H9 (cell line): ENCODE data around the gene PTPMT1. TPM values are rescaled to one million over a fixed set of nuclear protein-coding genes. Genes with fewer than 3 reads are reported as not detected.

Experiments
- DNase-seq: peaks from one replicate; pipeline ENCODE4 v3.0.0-alpha.2; 2017
- H2AFZ ChIP-seq: one replicate; pipeline ENCODE4 v1.6.1; 2013; ENCODE audit warnings: mild to moderate bottlenecking, low read length, control low read depth, moderate library complexity
- H2AK5ac ChIP-seq: 2 replicates; pipeline ENCODE4 v1.6.1; 2013; ENCODE audit warnings: low read length, control low read depth, mixed read lengths; ENCODE audit not compliant: insufficient read length
- H2BK120ac ChIP-seq: one replicate; pipeline ENCODE4 v1.6.1; 2013; ENCODE audit warnings: low read depth, mild to moderate bottlenecking, low read length, control low read depth, inconsistent platforms; ENCODE audit not compliant: poor library complexity, severe bottlenecking
- H2BK12ac ChIP-seq: 2 replicates; pipeline ENCODE4 v1.6.1; 2013; ENCODE audit warnings: low read length, control low read depth, mixed read lengths, low read depth; ENCODE audit not compliant: insufficient read length
- H2BK15ac ChIP-seq: 2 replicates; pipeline ENCODE4 v1.6.1; 2013; ENCODE audit warnings: low read depth, low read length, control low read depth
- H2BK20ac ChIP-seq: one replicate; pipeline ENCODE4 v1.6.1; 2013; ENCODE audit warnings: low read depth, mild to moderate bottlenecking, low read length, control low read depth, inconsistent platforms; ENCODE audit not compliant: poor library complexity, severe bottlenecking
- H2BK5ac ChIP-seq: 2 replicates; pipeline ENCODE4 v1.6.1; 2013; ENCODE audit warnings: low read length, control low read depth, mixed read lengths; ENCODE audit not compliant: insufficient read length
- H3K14ac ChIP-seq: 2 replicates; pipeline ENCODE4 v1.6.1; 2013; ENCODE audit warnings: low read length, control low read depth; ENCODE audit not compliant: insufficient read depth
- H3K18ac ChIP-seq: 2 replicates; pipeline ENCODE4 v1.6.1; 2013; ENCODE audit warnings: low read depth, mild to moderate bottlenecking, mixed read lengths, low read length, control low read depth; ENCODE audit not compliant: insufficient read length
- H3K23ac ChIP-seq: 2 replicates; pipeline ENCODE4 v1.6.1; 2013; ENCODE audit warnings: low read length, control low read depth, mixed read lengths, low read depth; ENCODE audit not compliant: insufficient read length
- H3K23me2 ChIP-seq: 2 replicates; pipeline ENCODE4 v1.6.1; 2013; ENCODE audit warnings: low read depth, mild to moderate bottlenecking, mixed read lengths, low read length, control low read depth; ENCODE audit not compliant: insufficient read length, poor library complexity, severe bottlenecking
- H3K27ac ChIP-seq: 2 replicates; pipeline ENCODE4 v1.5.1; 2013; ENCODE audit warnings: low read length, control low read depth, mixed read lengths, low read depth; ENCODE audit not compliant: insufficient read length
- H3K27me3 ChIP-seq: 2 replicates; pipeline ENCODE4 v1.6.1; 2013; ENCODE audit warnings: low read length, control low read depth, inconsistent platforms; ENCODE audit not compliant: insufficient read depth
- H3K4ac ChIP-seq: 2 replicates; pipeline ENCODE4 v1.6.1; 2013; ENCODE audit warnings: low read depth, mild to moderate bottlenecking, control low read depth, inconsistent platforms, low read length, moderate library complexity
- H3K4me1 ChIP-seq: 2 replicates; pipeline ENCODE4 v1.6.1; 2013; ENCODE audit warnings: low read length, control low read depth, inconsistent platforms; ENCODE audit not compliant: insufficient read depth
- H3K4me2 ChIP-seq: 2 replicates; pipeline ENCODE4 v1.6.1; 2013; ENCODE audit warnings: low read length, control low read depth, mixed read lengths; ENCODE audit not compliant: insufficient read length, insufficient read depth
- H3K56ac ChIP-seq: 2 replicates; pipeline ENCODE4 v1.6.1; 2013; ENCODE audit warnings: low read depth, mild to moderate bottlenecking, mixed read lengths, low read length, control low read depth; ENCODE audit not compliant: insufficient read length
- H3K79me1 ChIP-seq: 2 replicates; pipeline ENCODE4 v1.6.1; 2013; ENCODE audit warnings: low read depth, mild to moderate bottlenecking, moderate library complexity, low read length, control low read depth, inconsistent platforms; ENCODE audit not compliant: insufficient read depth, poor library complexity, severe bottlenecking
- H3K79me2 ChIP-seq: 2 replicates; pipeline ENCODE4 v1.6.1; 2013; ENCODE audit warnings: low read length, control low read depth, inconsistent platforms; ENCODE audit not compliant: insufficient read depth
- H3K9ac ChIP-seq: 2 replicates; pipeline ENCODE4 v1.6.1; 2013; ENCODE audit warnings: low read length, control low read depth, mixed read lengths; ENCODE audit not compliant: insufficient read length; ENCODE audit errors: extremely low read depth
- H3K9me3 ChIP-seq: one replicate; pipeline ENCODE4 v1.6.1; 2013; ENCODE audit warnings: low read depth, low read length, inconsistent platforms; ENCODE audit not compliant: control insufficient read depth
- H3T11ph ChIP-seq: one replicate; pipeline ENCODE4 v1.6.1; 2013; ENCODE audit warnings: mild to moderate bottlenecking, low read length, control low read depth, inconsistent platforms
- H4K20me1 ChIP-seq: one replicate; pipeline ENCODE4 v1.6.1; 2013; ENCODE audit not compliant: control insufficient read depth, insufficient read length, insufficient read depth
- H4K5ac ChIP-seq: 2 replicates; pipeline ENCODE4 v1.6.1; 2013; ENCODE audit warnings: low read depth, mild to moderate bottlenecking, mixed read lengths, low read length, control low read depth; ENCODE audit not compliant: insufficient read length
- H4K8ac ChIP-seq: replicated peaks from 2 replicates; pipeline ENCODE4 v1.6.1; 2013; ENCODE audit warnings: low read length, control low read depth, mixed read lengths, low read depth; ENCODE audit not compliant: insufficient read length
- H4K91ac ChIP-seq: 2 replicates; pipeline ENCODE4 v1.6.1; 2013; ENCODE audit warnings: low read depth, mild to moderate bottlenecking, moderate library complexity, mixed read lengths, low read length, control low read depth; ENCODE audit not compliant: insufficient read length
- H3K27ac Mint-ChIP-seq, 3 experiments: 2 replicates in 2 of 3; 3 replicates in 1 of 3; pipeline ENCODE4 v1.8.0; 2020 to 2021; ENCODE audit warnings: mixed read lengths in 3 of 3, mild to moderate bottlenecking in 1 of 3, moderate library complexity in 1 of 3
- H3K27me3 Mint-ChIP-seq: 2 replicates; pipeline ENCODE4 v1.8.0; 2021; ENCODE audit warnings: low read depth, mild to moderate bottlenecking, moderate library complexity, mixed read lengths
- H3K36me3 Mint-ChIP-seq, 3 experiments: 2 replicates in 2 of 3; 3 replicates in 1 of 3; pipeline ENCODE4 v1.8.0; 2020 to 2021; ENCODE audit warnings: low read depth in 3 of 3, mixed read lengths in 3 of 3; ENCODE audit not compliant: insufficient read depth in 1 of 3
- H3K4me1 Mint-ChIP-seq, 2 experiments: 2 replicates each; pipeline ENCODE4 v1.8.0; 2020; ENCODE audit warnings: mixed read lengths in 2 of 2
- H3K4me3 Mint-ChIP-seq, 2 experiments: 2 replicates in 1 of 2; 3 replicates in 1 of 2; pipeline ENCODE4 v1.8.0; 2020 to 2021; ENCODE audit warnings: mild to moderate bottlenecking in 2 of 2, mixed read lengths in 2 of 2, moderate library complexity in 1 of 2
- H3K9me3 Mint-ChIP-seq, 2 experiments: 2 replicates in 1 of 2; 3 replicates in 1 of 2; pipeline ENCODE4 v1.8.0; 2020; ENCODE audit warnings: mild to moderate bottlenecking in 2 of 2, mixed read lengths in 2 of 2, moderate library complexity in 1 of 2
- WGBS: extraction: QIAGEN DNeasy Blood & Tissue Kit; methylation state at CpG from one replicate; pipeline ENCODE4 v1.1.7; 2013; ENCODE audit warnings: missing lambda C conversion rate, low lambda C conversion rate, mixed read lengths; ENCODE audit not compliant: insufficient read length; ENCODE audit errors: extremely low coverage; 5-methylcytosine and 5-hydroxymethylcytosine counted together
- total RNA-seq: library from RNA; stranded (reverse); gene quantifications from 2 replicates; pipeline ENCODE4 v1.2.1, GENCODE V29; 2021
- TF ChIP-seq, protein P1 (sequence below): fragments of 200-600 bp; sonication (generic); conservative IDR thresholded peaks from 3 replicates; pipeline ENCODE4 v1.8.0; 2021; ENCODE audit warnings: antibody characterized with exemption, mild to moderate bottlenecking

Gene PTPMT1
- total RNA-seq, 1 experiment from 2014 or later, result 72.9 TPM

DNA sequence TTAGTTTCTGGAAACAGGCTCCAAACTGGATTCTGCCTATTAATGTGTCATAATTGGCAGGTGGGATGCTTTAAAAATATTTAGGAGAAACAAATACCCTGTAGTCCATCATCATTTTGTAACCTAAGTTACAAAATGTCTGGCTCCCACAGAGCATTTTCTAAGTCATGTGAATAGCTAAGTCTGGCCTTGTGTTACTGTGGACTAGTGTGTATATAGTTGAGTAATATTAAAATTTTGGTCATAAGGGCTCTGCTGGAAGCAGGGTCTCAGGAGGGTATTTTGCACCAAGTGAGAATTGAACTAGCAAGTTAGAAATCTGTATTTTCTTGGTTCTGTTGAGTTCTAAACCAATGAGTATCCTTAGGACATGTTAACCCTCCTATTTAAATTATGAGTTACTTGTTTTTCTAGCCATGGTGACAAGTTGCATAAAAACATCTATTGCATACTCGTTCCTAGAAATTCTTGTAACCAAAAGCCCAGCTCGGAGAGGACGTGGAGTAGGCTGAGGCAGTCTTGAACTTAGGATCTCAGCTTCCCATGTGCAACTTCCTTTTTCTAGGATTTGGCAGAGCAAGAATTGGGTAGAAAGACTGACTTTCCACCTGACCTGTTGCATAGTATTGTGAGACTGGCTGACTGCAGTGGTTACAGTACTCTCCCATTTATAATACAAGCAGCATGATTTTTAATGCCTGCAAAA, 5.4 kb downstream of the PTPMT1 start:
- no peak overlapping the region for H4K5ac ChIP-seq
- H3T11ph ChIP-seq, result no peak overlapping the region
- H3K56ac ChIP-seq, result no peak overlapping the region
- H3K9ac ChIP-seq, result no peak overlapping the region
- no peak overlapping the region for H3K4me3 Mint-ChIP-seq
- H4K8ac ChIP-seq, result no peak overlapping the region
- no peak overlapping the region for H3K4me2 ChIP-seq
- no peak overlapping the region for H2AFZ ChIP-seq
- H3K36me3 Mint-ChIP-seq, result peaks cover 18 to 71% (median 62%) of the 10 kb centered on the region in 3 experiments
- H2BK12ac ChIP-seq, result no peak overlapping the region
- no peaks in the 10 kb centered on the region for H3K23me2 ChIP-seq
- H2BK5ac ChIP-seq, result no peak overlapping the region
- DNase-seq, result no peak
- H2AK5ac ChIP-seq, result no peak overlapping the region
- no peak overlapping the region for H3K14ac ChIP-seq
- H2BK15ac ChIP-seq, result no peak overlapping the region
- no peaks in the 10 kb centered on the region for H3K9me3 ChIP-seq
- H3K79me2 ChIP-seq, result no peaks in the 10 kb centered on the region; the same call in 1 of the 2 replicates
- WGBS, result no CpG with 5 or more reads among the region's 3 CpGs
- peaks cover 5 to 6% of the 10 kb centered on the region in 2 experiments; a peak in 3 of 4 replicates for H3K4me1 Mint-ChIP-seq
- H3K27me3 Mint-ChIP-seq, result no peaks in the 10 kb centered on the region
- no peak overlapping the region for H3K23ac ChIP-seq
- H4K91ac ChIP-seq, result no peak overlapping the region
- TF ChIP-seq, protein P1, sequence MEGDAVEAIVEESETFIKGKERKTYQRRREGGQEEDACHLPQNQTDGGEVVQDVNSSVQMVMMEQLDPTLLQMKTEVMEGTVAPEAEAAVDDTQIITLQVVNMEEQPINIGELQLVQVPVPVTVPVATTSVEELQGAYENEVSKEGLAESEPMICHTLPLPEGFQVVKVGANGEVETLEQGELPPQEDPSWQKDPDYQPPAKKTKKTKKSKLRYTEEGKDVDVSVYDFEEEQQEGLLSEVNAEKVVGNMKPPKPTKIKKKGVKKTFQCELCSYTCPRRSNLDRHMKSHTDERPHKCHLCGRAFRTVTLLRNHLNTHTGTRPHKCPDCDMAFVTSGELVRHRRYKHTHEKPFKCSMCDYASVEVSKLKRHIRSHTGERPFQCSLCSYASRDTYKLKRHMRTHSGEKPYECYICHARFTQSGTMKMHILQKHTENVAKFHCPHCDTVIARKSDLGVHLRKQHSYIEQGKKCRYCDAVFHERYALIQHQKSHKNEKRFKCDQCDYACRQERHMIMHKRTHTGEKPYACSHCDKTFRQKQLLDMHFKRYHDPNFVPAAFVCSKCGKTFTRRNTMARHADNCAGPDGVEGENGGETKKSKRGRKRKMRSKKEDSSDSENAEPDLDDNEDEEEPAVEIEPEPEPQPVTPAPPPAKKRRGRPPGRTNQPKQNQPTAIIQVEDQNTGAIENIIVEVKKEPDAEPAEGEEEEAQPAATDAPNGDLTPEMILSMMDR, result no peak
- no peaks in the 10 kb centered on the region for H3K9me3 Mint-ChIP-seq
- H2BK120ac ChIP-seq, result no peak overlapping the region
- H3K79me1 ChIP-seq, result peaks cover 3% of the 10 kb centered on the region
- H4K20me1 ChIP-seq, result no peaks in the 10 kb centered on the region
- H3K27ac ChIP-seq, result no peak overlapping the region
- H3K4me1 ChIP-seq, result no peaks in the 10 kb centered on the region
- H3K18ac ChIP-seq, result no peak overlapping the region
- H2BK20ac ChIP-seq, result no peak overlapping the region
- H3K27me3 ChIP-seq, result no peaks in the 10 kb centered on the region
- H3K4ac ChIP-seq, result no peak overlapping the region
- no peak overlapping the region for H3K27ac Mint-ChIP-seq
